Trophoblast cell (in vitro differentiated cells and primary cell): ENCODE measurements around the gene KCNJ5.

ENCODE experiments used
- DNase-seq, 2 donors: peaks; one replicate each; pipeline ENCODE4 v3.0.0-alpha.2; 2016
- H2AFZ ChIP-seq: 2 replicates; pipeline ENCODE4 v1.6.1; 2013; ENCODE audit warnings: low read length, moderate library complexity, mild to moderate bottlenecking; ENCODE audit not compliant: insufficient read depth, poor library complexity
- H2AK5ac ChIP-seq: 2 replicates; pipeline ENCODE4 v1.6.1; 2013; ENCODE audit warnings: mild to moderate bottlenecking, low read length
- H2BK120ac ChIP-seq: 2 replicates; pipeline ENCODE4 v1.6.1; 2013; ENCODE audit warnings: low read length, mild to moderate bottlenecking, moderate library complexity; ENCODE audit not compliant: insufficient read depth, poor library complexity
- H2BK12ac ChIP-seq: 2 replicates; pipeline ENCODE4 v1.6.1; 2013; ENCODE audit warnings: mild to moderate bottlenecking, low read length, moderate library complexity
- H2BK5ac ChIP-seq: 2 replicates; pipeline ENCODE4 v1.6.1; 2013; ENCODE audit warnings: low read length, low read depth, moderate library complexity, mild to moderate bottlenecking; ENCODE audit not compliant: poor library complexity
- H3K14ac ChIP-seq: 2 replicates; pipeline ENCODE4 v1.6.1; 2013; ENCODE audit warnings: mild to moderate bottlenecking, low read length
- H3K18ac ChIP-seq: 2 replicates; pipeline ENCODE4 v1.6.1; 2013; ENCODE audit warnings: mild to moderate bottlenecking, low read length
- H3K23ac ChIP-seq: 2 replicates; pipeline ENCODE4 v1.6.1; 2013; ENCODE audit warnings: low read length
- H3K27ac ChIP-seq: 2 replicates; pipeline ENCODE4 v1.5.1; 2013; ENCODE audit warnings: low read depth, mild to moderate bottlenecking, inconsistent platforms, low read length, moderate library complexity
- H3K27me3 ChIP-seq: 2 replicates; pipeline ENCODE4 v1.6.1; 2013; ENCODE audit warnings: inconsistent platforms, mild to moderate bottlenecking, low read length, moderate library complexity; ENCODE audit not compliant: insufficient read depth
- H3K36me3 ChIP-seq, 2 experiments: 1 replicate in 1 of 2; 2 replicates in 1 of 2; pipeline ENCODE4 v1.6.1; 2013; ENCODE audit warnings: low read length in 2 of 2, mild to moderate bottlenecking in 2 of 2, moderate library complexity in 1 of 2; ENCODE audit not compliant: insufficient read depth in 2 of 2, control insufficient read depth in 1 of 2
- H3K4ac ChIP-seq: 2 replicates; pipeline ENCODE4 v1.6.1; 2013; ENCODE audit warnings: low read depth, mild to moderate bottlenecking, low read length, moderate library complexity
- H3K4me1 ChIP-seq, 2 experiments: 1 replicate in 1 of 2; 2 replicates in 1 of 2; pipeline ENCODE4 v1.6.1; 2013; ENCODE audit warnings: low read length in 2 of 2, mild to moderate bottlenecking in 2 of 2, moderate library complexity in 1 of 2; ENCODE audit not compliant: insufficient read depth in 2 of 2, control insufficient read depth in 1 of 2
- H3K4me2 ChIP-seq: 2 replicates; pipeline ENCODE4 v1.6.1; 2013; ENCODE audit warnings: inconsistent platforms, mild to moderate bottlenecking, low read length, moderate library complexity
- H3K4me3 ChIP-seq: 2 replicates; pipeline ENCODE4 v1.5.1; 2013; ENCODE audit warnings: mild to moderate bottlenecking, low read depth, low read length, inconsistent platforms
- H3K79me1 ChIP-seq: one replicate; pipeline ENCODE4 v1.6.1; 2013; ENCODE audit warnings: low read length
- H3K79me2 ChIP-seq: 2 replicates; pipeline ENCODE4 v1.6.1; 2013; ENCODE audit warnings: low read length, mild to moderate bottlenecking; ENCODE audit not compliant: control insufficient read depth, insufficient read depth, poor library complexity
- H3K9ac ChIP-seq: 2 replicates; pipeline ENCODE4 v1.6.1; 2013; ENCODE audit warnings: mild to moderate bottlenecking, low read length
- H3K9me3 ChIP-seq: 2 replicates; pipeline ENCODE4 v1.6.1; 2013; ENCODE audit warnings: low read depth, mild to moderate bottlenecking, control low read depth, inconsistent platforms, low read length; ENCODE audit not compliant: insufficient read depth
- H4K12ac ChIP-seq: 2 replicates; pipeline ENCODE4 v1.6.1; 2013; ENCODE audit warnings: low read depth, mild to moderate bottlenecking, low read length, moderate library complexity
- H4K8ac ChIP-seq: 2 replicates; pipeline ENCODE4 v1.6.1; 2013; ENCODE audit warnings: low read depth, mild to moderate bottlenecking, low read length, moderate library complexity
- H4K91ac ChIP-seq: one replicate; pipeline ENCODE4 v1.6.1; 2013; ENCODE audit warnings: low read depth, mild to moderate bottlenecking, low read length, moderate library complexity
- WGBS: extraction: QIAGEN DNeasy Blood & Tissue Kit; methylation state at CpG from one replicate; pipeline ENCODE4 v1.1.7; 2013; ENCODE audit warnings: missing lambda C conversion rate; ENCODE audit not compliant: insufficient read length, insufficient coverage; ENCODE audit errors: extremely low coverage; 5-methylcytosine and 5-hydroxymethylcytosine counted together

The KCNJ5 gene

DNA sequence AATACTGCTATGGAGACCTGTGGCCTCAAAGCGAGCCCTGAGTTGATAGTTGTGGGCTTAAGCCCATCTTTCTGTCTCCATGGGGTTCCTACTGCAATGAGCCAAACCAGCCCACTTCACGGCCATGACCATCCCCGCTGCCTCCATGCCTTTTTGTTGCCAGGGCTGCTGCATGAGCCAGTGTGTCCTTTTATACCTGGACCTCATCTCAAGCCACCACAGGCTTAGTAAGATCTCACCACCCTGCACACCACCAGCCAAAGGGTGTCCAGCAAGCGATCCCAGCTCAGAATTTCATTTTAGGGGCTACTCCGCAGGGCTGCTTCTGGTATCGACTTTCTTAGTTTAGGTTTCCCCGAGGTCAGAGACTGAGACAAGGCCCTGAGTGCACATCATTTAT lies 43.2 kb downstream of the KCNJ5 start:
- H3K9ac ChIP-seq = no peak overlapping the region
- no peaks in the 10 kb centered on the region for H3K79me1 ChIP-seq
- H3K36me3 ChIP-seq = no peaks in the 10 kb centered on the region
- no peak overlapping the region for H3K4me3 ChIP-seq
- H4K91ac ChIP-seq = no peak overlapping the region
- no peak overlapping the region for H2BK5ac ChIP-seq
- no peak overlapping the region for H4K8ac ChIP-seq
- no CpG with 5 or more reads among the region's 7 CpGs for WGBS
- H2BK12ac ChIP-seq = no peak overlapping the region
- DNase-seq = no peak
- H3K4ac ChIP-seq = no peak overlapping the region
- H3K9me3 ChIP-seq = no peaks in the 10 kb centered on the region
- H3K18ac ChIP-seq = no peak overlapping the region
- H2BK120ac ChIP-seq = no peak overlapping the region
- no peaks in the 10 kb centered on the region for H3K79me2 ChIP-seq
- H2AK5ac ChIP-seq = no peak overlapping the region
- peaks cover 0 to 4% of the 10 kb centered on the region in 2 experiments for H3K4me1 ChIP-seq
- H2AFZ ChIP-seq = no peak overlapping the region
- no peak overlapping the region for H3K4me2 ChIP-seq
- no peak overlapping the region for H3K27ac ChIP-seq
- H4K12ac ChIP-seq = no peak overlapping the region
- H3K27me3 ChIP-seq = no peaks in the 10 kb centered on the region
- no peak overlapping the region for H3K23ac ChIP-seq
- no peak overlapping the region for H3K14ac ChIP-seq

GRCh38 chr11:128934926-128935325 lies 43.8 kb downstream of the KCNJ5 start:
- Histone ChIP-seq H4K12ac (no peak overlapping the region), H3K36me3 (no peaks in the 10 kb centered on the region), H2BK120ac (no peak overlapping the region), H3K79me1 (no peaks in the 10 kb centered on the region), H4K91ac (no peak overlapping the region), H2AFZ (no peak overlapping the region), H3K4ac (no peak overlapping the region), H3K9me3 (no peaks in the 10 kb centered on the region), H3K4me1 (peaks cover 0 to 4% of the 10 kb centered on the region in 2 experiments), H3K79me2 (no peaks in the 10 kb centered on the region), H3K14ac (no peak overlapping the region), H3K18ac (no peak overlapping the region), H3K27me3 (no peaks in the 10 kb centered on the region), H2AK5ac (no peak overlapping the region), H3K9ac (no peak overlapping the region), H2BK5ac (no peak overlapping the region), H3K27ac (no peak overlapping the region), H3K23ac (no peak overlapping the region), H4K8ac (no peak overlapping the region), H3K4me2 (no peak overlapping the region), H2BK12ac (no peak overlapping the region), H3K4me3 (no peak overlapping the region)
- no CpG with 5 or more reads among the region's 10 CpGs for WGBS
- DNase-seq = no peak

DNA sequence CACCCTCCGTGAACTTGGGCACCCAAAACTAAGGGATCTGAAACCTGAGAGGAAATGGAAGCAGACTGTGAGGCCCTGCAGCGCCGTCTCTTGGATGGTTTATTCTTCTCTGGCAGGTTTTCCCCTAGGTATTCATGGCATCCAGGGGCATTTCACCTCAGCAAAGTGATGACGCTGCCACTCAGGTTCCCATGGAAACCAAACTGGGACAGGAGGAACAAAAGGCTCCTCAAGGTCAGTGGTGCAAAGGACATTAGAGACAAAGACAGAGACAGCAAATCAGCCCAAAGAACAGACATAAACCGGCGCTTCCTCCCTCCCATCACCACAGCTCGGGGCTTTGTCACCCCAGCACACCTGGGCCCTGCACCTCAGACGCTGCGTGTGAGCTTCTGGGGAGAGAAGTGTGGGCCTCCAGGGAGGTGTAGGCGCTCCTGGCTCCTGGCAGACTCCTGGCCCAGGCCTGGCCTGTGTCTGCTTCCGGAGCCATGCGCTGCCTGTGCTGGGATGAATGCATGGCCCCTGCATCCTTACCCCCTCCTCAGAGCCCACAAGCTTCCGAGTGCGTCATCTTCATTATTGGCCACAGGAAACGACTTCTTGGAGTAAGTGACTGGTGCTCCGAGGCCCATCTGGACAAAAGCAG lies 45.6 kb downstream of the KCNJ5 start:
- Histone ChIP-seq H3K9me3 (peaks cover 1% of the 10 kb centered on the region), H2AFZ (no peak overlapping the region), H3K4me1 (peaks cover 0 to 4% of the 10 kb centered on the region in 2 experiments), H3K9ac (no peak overlapping the region), H3K27me3 (no peaks in the 10 kb centered on the region), H3K79me1 (no peaks in the 10 kb centered on the region), H2AK5ac (no peak overlapping the region), H4K91ac (no peak overlapping the region), H3K18ac (no peak overlapping the region), H3K4ac (no peak overlapping the region), H3K4me3 (no peak overlapping the region), H3K36me3 (no peaks in the 10 kb centered on the region), H3K27ac (no peak overlapping the region), H2BK12ac (no peak overlapping the region), H3K79me2 (no peaks in the 10 kb centered on the region), H4K12ac (no peak overlapping the region), H3K4me2 (no peak overlapping the region), H2BK5ac (no peak overlapping the region), H2BK120ac (no peak overlapping the region), H3K23ac (no peak overlapping the region), H4K8ac (no peak overlapping the region), H3K14ac (no peak overlapping the region)
- WGBS = no CpG with 5 or more reads among the region's 16 CpGs
- peak in 1 of 2 donors; percentile 38 for DNase-seq

GRCh38 chr11:128937480-128937879 lies 46.3 kb downstream of the KCNJ5 start:
- Histone ChIP-seq H4K8ac (no peak overlapping the region), H2BK120ac (no peak overlapping the region), H3K27me3 (no peaks in the 10 kb centered on the region), H2BK12ac (no peak overlapping the region), H3K4me3 (no peak overlapping the region), H3K18ac (no peak overlapping the region), H2AFZ (no peak overlapping the region), H3K23ac (no peak overlapping the region), H3K4me1 (peaks cover 0 to 4% of the 10 kb centered on the region in 2 experiments), H4K91ac (no peak overlapping the region), H3K4ac (no peak overlapping the region), H2BK5ac (no peak overlapping the region), H3K14ac (no peak overlapping the region), H4K12ac (no peak overlapping the region), H3K36me3 (no peaks in the 10 kb centered on the region), H3K4me2 (no peak overlapping the region), H3K27ac (no peak overlapping the region), H2AK5ac (no peak overlapping the region), H3K79me2 (no peaks in the 10 kb centered on the region), H3K9ac (no peak overlapping the region), H3K9me3 (peaks cover 1% of the 10 kb centered on the region), H3K79me1 (no peaks in the 10 kb centered on the region)
- DNase-seq = no peak
- WGBS = no CpG with 5 or more reads among the region's 9 CpGs
